MG63 (cell line): ENCODE measurements around the gene KRTAP4-4. TPM values are rescaled to one million over a fixed set of nuclear protein-coding genes. Genes with fewer than 3 reads are reported as not detected.
"Not testable (repeated sequence)": the region's sequence is repeated elsewhere in the genome, so short reads cannot be mapped to it uniquely, and the experiment has no call there.

Experiments used
- DNase-seq: peaks from one replicate; pipeline ENCODE4 v3.0.0-alpha.2; 2020
- H3K27me3 ChIP-seq: fragments of 250-450 bp; sonication (Bioruptor Pico); 2 replicates; pipeline ENCODE4 v1.5.1; 2020; ENCODE audit warnings: mild to moderate bottlenecking, moderate library complexity
- H3K36me3 ChIP-seq: fragments of 250-450 bp; sonication (Bioruptor Pico); 2 replicates; pipeline ENCODE4 v1.5.1; 2020; ENCODE audit warnings: mild to moderate bottlenecking, moderate library complexity
- H3K4me3 ChIP-seq: fragments of 250-450 bp; sonication (Bioruptor Pico); 2 replicates; pipeline ENCODE4 v1.5.1; 2020; ENCODE audit warnings: mild to moderate bottlenecking, moderate library complexity
- H3K9me3 ChIP-seq: fragments of 250-450 bp; sonication (Bioruptor Pico); 2 replicates; pipeline ENCODE4 v1.5.1; 2020; ENCODE audit warnings: mild to moderate bottlenecking, moderate library complexity
- total RNA-seq: library from RNA; depleted of rRNA; stranded (reverse); fragments of >200 nt; shearing (Covaris generic); gene quantifications from 2 replicates; pipeline ENCODE4 v1.2.3, GENCODE V29; 2014; ENCODE audit warnings: low replicate concordance

KRTAP4-4 gene
- total RNA-seq, 1 experiment from 2014 or later, result not detected

DNA sequence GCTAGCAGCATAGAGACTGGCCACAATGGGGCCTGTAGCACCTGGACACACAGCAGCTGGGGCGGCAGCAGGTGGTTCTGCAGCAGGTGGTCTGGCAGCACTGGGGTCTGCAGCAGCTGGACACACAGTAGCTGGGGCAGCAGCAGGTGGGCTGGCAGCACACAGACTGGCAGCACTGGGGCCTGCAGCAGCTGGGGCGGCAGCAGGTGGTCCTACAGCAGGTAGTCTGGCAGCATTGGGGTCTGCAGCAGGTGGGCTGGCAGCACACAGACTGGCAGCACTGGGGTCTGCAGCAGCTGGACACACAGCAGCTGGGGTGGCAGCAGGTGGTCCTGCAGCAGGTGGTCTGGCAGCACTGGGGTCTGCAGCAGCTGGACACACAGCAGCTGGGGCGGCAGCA lies 358 bp downstream of the KRTAP4-4 start:
- not testable (repeated sequence) for H3K9me3 ChIP-seq, H3K4me3 ChIP-seq, H3K27me3 ChIP-seq, H3K36me3 ChIP-seq, DNase-seq

DNA sequence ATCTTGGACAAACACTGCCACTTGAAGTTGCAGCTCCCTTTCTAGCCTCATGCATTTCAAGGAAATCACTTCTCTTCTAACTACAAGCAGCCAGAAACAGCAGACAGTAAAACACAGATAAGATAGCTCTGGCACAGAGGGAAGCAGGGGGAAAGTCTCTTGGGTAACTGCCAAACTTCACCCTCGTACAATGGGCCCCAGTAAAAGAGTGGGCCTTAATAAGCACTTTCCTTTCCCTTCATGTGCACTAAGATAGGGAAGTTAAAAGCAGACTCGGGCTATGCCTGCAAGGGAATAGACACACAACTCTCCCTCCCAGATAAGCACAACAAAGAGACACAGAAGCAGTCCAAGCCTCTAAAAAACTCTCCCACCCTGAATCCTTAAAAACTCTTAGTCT lies 6.7 kb downstream of the KRTAP4-4 start:
- Histone ChIP-seq H3K36me3 (no peaks in the 10 kb centered on the region), H3K4me3 (no peak overlapping the region), H3K27me3 (no peaks in the 10 kb centered on the region), H3K9me3 (peaks cover 3% of the 10 kb centered on the region)
- no peak for DNase-seq

DNA sequence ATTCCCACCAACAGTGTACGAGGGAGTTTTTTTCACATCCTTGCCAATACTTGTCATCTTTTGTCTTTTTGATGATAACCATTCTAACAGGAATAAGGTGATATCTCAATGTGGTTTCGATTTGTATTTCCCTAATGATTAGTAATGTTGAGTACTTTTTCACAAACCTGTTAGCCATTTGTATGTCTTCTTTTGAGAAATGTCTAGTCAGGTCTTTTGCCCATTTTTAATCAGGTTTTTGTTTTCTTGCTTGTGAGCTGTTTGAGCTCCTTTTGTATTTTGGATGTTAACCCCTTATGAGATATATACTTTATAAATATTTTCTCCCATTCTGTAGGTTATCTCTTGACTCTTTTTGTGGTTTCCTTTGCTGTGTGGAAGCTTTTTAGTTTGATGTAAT lies 9.0 kb downstream of the KRTAP4-4 start:
- no peak for DNase-seq
- no peaks in the 10 kb centered on the region for H3K36me3 ChIP-seq
- no peak overlapping the region for H3K4me3 ChIP-seq
- H3K27me3 ChIP-seq, result no peaks in the 10 kb centered on the region
- peaks cover 2% of the 10 kb centered on the region; the same call in 1 of the 2 replicates for H3K9me3 ChIP-seq

DNA sequence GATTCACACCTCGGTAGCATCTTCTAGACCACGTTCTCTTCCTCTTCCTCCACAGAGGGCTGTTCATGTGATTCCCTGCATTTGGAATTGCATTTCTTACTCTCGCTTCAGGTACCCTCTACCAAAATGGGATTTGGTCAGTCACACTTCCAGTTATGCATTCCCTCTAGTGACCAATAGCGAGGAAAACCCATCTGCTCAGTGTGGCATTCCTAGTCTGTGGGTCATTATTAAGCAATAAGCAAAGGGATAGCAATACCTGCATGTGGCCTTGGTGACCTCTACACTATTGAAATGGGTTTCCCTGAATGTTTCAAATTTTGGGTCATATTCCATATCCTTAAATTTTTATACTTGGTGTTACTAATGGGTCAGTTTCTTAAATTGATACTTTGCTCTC lies 10.5 kb downstream of the KRTAP4-4 start:
- no peaks in the 10 kb centered on the region for H3K36me3 ChIP-seq
- DNase-seq, result no peak
- H3K4me3 ChIP-seq, result no peak overlapping the region
- H3K9me3 ChIP-seq, result no peaks in the 10 kb centered on the region
- no peaks in the 10 kb centered on the region for H3K27me3 ChIP-seq

DNA sequence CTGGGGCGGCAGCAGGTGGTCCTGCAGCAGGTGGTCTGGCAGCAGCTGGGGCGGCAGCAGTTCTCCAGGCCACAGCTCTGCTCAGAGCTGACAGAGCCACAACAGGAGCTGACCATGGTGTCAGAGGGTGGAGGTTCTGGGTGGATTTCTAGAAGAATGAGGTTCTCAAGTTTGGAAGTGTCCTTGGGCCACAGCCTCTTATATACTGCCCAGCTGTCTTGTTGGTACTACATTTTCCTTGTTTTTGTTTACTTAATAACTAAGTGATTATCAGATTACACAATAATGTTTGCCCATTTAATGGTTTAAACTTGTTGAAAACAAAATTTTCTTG lies 10.9 kb downstream of the KRTAP4-4 start, which contains the start of gene KRTAP4-5:
TSS of gene KRTAP4-5 (minus strand) at position 174 of the 334 bp plus-strand sequence. CDS start at position 116, 58 bp downstream.
- no peak for DNase-seq
- H3K4me3 ChIP-seq, result no peak within 1 kb of the TSS
- no peaks in the 10 kb centered on the region for H3K27me3 ChIP-seq
- no peaks in the 10 kb centered on the region for H3K36me3 ChIP-seq
- H3K9me3 ChIP-seq, result no peaks in the 10 kb centered on the region; the same call in 1 of the 2 replicates

DNA sequence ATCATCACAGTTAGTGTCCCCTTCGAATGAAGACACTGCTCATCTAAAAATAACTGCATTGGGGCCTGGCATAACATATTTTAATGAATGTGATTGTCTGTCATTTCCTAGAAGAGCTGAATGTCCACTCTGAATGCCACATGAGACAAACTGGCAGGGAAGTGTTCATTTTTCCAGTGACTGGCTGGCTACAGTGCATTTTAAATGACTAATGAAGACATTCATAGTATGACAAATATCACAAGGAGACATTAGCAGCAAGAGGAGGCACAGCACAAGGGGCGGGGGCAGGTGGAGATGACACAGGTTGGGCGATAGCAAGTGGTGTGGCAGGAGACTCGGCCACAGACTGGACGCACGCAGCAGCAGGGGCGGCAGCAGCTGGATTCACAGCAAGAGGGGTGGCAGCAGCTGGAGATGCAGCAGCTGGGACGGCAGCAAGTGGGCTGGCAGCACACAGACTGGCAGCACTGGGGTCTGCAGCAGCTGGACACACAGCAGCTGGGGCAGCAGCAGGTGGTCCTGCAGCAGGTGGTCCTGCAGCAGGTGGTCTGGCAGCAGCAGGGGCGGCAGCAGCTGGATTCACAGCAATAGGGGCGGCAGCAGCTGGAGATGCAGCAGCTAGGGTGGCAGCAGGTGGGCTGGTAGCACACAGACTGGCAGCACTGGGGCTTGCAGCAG lies 11.4 kb downstream of the KRTAP4-4 start:
- not testable (repeated sequence) for H3K27me3 ChIP-seq, H3K9me3 ChIP-seq, H3K36me3 ChIP-seq, DNase-seq, H3K4me3 ChIP-seq

DNA sequence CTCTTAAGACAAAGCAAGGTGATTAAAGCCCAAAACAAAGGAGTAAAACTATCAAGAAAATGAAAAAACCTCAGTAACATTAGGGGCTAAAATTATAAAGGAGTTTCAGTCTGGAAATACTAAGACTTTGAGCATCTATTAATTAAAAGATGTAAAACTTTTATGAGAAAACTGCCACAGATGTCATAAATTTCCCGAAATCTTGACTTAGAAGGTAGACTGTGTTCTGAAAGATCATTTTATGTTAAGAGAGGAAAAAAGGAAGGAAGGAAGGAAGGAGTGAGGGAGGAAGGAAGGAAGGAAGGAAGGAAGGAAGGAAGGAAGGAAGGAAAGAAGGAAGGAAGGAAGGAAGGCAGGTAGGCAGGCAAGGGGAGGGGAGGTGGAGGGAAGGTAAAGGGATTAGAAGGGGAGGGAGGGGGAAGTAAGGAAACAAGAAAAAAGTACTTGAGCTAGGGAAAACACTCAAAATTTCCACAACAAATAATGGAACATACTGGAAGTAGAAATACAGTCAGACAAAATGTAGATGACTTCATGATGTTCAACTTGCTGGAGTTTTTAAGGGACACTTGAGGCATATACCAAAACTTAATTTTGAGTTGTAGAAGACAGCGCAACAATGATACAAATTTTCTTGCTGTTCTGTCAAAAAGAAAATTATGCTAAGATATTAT lies 12.9 kb downstream of the KRTAP4-4 start:
- Histone ChIP-seq H3K36me3 (no peaks in the 10 kb centered on the region), H3K4me3 (no peak overlapping the region), H3K9me3 (peaks cover 15% of the 10 kb centered on the region), H3K27me3 (no peaks in the 10 kb centered on the region)
- no peak for DNase-seq

DNA sequence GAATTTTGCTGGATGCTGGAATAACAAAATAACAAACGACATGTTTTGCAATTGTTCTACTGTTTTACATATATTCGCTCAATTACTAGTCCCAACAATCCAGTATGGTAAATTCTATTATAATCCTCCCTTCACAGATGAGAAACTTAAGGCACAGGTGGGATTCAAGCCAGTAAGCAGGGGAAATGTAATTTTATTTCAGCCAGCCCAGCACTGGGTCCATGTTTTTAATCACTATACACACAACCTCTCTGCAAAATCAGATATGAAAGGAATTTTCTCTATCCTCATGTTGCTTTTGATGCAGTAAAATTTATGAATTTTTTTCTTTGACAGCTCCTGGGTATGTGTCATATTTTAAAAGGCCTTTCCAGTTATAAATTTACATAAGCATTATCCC lies 15.3 kb downstream of the KRTAP4-4 start:
- H3K27me3 ChIP-seq, result no peaks in the 10 kb centered on the region
- H3K9me3 ChIP-seq, result peaks cover 23% of the 10 kb centered on the region
- no peaks in the 10 kb centered on the region for H3K36me3 ChIP-seq
- H3K4me3 ChIP-seq, result no peak overlapping the region
- DNase-seq, result no peak

DNA sequence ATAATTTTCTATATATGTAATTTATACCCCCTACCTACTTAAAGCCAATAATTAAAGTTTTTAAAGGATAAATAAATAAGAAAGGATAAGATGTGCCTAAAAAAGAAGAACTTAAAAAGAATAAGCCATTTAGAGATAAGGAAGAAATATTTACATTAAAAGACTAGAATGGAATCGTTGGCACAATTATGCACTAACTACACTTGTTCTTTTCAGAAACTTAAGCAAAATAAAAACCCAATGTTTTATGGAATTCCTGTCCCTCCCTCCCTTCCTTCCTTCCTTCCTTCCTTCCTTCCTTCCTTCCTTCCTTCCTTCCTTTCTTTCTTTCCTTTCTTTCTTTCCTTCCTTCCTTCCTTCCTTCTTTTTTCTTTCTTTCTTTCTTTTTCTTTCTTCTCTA lies 15.7 kb downstream of the KRTAP4-4 start:
- DNase-seq, result no peak
- no peaks in the 10 kb centered on the region for H3K27me3 ChIP-seq
- H3K4me3 ChIP-seq, result no peak overlapping the region
- no peaks in the 10 kb centered on the region for H3K36me3 ChIP-seq
- H3K9me3 ChIP-seq, result peaks cover 25% of the 10 kb centered on the region

DNA sequence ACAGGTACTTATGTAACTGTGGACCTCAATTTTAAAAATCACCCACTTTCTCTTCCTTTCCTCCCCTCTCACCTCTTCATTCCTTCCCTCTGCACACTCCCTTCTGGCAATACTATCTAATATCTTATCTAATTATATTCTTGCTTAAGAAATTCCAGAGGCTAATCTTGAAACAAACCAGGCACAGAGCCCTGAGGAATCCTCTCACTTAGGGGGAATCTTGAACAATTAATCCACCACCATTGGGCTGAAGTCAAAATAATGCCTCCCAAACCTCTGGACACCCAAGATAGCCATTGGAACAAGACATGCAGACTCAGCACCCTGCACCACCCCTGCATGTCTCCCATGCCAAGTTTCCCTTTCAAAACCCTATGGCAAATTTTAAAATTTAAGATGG lies 19.2 kb downstream of the KRTAP4-4 start:
- DNase-seq, result no peak
- Histone ChIP-seq H3K27me3 (no peaks in the 10 kb centered on the region), H3K36me3 (no peaks in the 10 kb centered on the region), H3K4me3 (no peak overlapping the region), H3K9me3 (peaks cover 47% of the 10 kb centered on the region)

DNA sequence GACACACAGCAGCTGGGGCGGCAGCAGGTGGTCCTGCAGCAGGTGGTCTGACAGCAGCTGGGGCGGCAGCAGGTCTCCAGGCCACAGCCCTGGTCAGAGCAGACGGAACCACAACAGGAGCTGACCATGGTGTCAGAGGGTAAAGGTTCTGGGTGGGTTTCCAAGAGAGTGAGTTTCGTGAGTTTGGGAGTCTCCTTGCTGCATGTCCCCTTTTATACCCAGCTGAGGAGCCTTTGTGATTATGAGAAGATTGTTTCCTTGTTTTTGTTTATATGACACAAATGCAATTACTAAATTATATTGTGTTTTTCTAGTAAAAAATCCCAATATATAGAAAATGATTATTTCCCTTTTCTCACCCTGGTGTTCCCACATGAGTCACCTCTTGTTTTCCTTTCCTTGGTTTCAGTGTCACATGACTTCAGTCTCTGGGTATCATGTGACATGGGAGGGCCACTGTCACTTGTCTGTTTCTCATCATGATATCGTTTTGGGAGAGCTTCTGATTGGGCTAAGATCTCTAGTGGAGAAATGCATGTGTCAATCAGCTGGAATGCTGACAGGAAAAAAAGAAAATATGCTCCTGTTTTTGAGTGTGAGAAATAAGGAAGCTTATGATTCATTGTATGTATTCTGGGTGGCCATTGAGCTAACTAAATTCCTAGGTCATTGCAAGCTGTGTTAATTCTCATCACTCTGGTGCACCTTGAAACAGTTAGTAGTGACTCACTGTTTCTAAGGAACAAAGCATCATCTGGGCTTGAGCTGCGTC lies 20.0 kb downstream of the KRTAP4-4 start, which contains the start of gene KRTAP4-6:
TSS of gene KRTAP4-6 (minus strand) at position 185 of the 772 bp plus-strand sequence. CDS start at position 128, 57 bp downstream.
- Histone ChIP-seq H3K9me3 (peaks cover 48% of the 10 kb centered on the region), H3K36me3 (no peaks in the 10 kb centered on the region), H3K27me3 (no peaks in the 10 kb centered on the region), H3K4me3 (no peak within 1 kb of the TSS)
- DNase-seq, result no peak

DNA sequence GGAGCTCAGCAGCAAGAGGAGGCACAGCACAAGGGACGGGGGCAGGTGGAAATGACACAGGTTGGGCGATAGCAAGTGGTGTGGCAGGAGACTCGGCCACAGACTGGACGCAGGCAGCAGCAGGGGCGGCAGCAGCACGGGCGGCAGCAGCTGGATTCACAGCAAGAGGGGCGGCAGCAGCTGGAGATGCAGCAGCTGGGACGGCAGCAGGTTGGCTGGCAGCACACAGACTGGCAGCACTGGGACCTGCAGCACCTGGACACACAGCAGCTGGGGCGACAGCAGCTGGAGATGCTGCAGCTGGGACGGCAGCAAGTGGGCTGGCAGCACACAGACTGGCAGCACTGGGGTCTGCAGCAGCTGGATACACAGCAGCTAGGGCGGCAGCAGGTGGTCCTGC lies 20.7 kb downstream of the KRTAP4-4 start:
- not testable (repeated sequence) for DNase-seq, H3K4me3 ChIP-seq, H3K27me3 ChIP-seq, H3K36me3 ChIP-seq
- peaks cover 48% of the 10 kb centered on the region for H3K9me3 ChIP-seq

DNA sequence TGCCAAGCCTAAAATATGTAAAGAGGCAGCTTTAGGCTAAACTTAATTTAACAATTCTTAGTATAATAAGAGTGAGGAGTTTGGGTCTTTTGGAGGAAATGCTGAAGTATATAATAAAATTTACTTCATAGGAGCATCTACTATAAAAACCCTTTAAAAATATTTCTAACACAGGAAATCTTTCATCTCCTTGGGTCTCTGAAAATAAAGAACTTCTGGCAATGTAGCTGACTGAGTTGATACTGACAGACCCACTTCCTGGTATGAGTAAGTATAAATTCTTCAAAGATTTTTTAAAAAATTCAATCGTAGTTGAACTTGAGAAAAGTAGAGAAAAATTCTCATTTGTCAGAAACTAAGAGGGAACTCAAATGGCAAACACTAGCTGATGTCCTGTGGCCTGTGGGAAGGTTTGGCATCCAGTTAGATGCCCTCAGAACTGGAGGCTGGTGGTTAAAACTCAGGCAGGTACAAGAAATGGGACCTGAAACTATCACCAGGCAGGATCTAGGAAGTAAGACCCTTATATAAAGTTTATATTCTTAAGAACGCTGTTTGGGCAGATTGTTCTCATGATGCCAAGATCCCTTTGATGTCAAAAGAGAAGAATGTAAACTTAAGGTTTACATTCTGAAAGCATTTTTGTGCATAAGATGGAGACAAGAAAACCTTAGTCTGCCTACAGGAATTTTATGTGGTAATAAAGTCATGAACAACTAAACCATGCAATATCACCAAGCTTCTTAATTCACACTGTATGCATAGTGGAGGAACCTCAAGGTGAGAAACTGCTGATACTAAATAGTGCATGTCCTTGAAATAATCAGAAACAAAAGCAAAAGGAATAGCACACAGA lies 26.4 kb downstream of the KRTAP4-4 start:
- no peak for DNase-seq

DNA sequence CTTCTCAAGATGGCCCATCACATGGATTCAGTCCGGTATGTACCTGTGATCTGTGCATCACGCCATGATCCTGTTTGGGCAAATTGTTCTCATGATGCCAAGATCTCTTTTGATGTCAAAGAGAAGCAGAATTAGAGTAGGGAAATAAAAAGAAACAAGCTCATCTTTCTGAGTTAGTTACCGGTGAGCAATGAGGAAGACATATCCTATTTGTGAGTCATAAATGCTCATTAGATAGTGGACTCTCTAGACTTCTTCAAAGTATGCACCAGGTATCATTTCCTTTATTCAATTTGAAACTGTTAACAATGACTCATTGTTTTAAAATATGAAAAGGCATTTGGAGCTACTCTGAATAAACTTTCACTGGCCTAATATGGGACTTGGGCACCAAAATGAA lies 28.6 kb downstream of the KRTAP4-4 start:
- Histone ChIP-seq H3K9me3 (peaks cover 12% of the 10 kb centered on the region), H3K27me3 (no peaks in the 10 kb centered on the region), H3K4me3 (no peak overlapping the region), H3K36me3 (no peaks in the 10 kb centered on the region)
- DNase-seq, result no peak

More for the DNA sequence above, 26.4 kb downstream of the KRTAP4-4 start:
- Histone ChIP-seq H3K36me3 (no peaks in the 10 kb centered on the region), H3K9me3 (peaks cover 23% of the 10 kb centered on the region), H3K27me3 (no peaks in the 10 kb centered on the region), H3K4me3 (no peak overlapping the region)

DNA sequence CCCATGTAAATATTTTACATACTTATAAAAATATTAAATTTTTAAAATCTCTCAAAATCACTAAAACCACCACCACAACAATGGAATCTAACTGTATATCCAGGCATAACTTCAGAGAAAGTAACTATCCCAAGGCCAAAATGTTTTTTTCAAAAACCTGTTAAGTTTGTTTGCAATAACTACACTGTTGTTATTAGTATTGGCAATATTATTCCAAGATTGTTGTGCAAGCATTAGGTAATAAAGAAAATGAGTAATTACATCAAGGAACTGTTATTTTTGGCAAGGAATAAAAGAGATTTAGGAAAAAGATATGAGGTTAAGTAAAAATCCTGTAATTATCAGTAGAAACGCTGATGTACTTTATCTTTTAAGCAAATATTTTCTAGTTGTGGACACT lies 33.2 kb downstream of the KRTAP4-4 start:
- peaks cover 15% of the 10 kb centered on the region for H3K9me3 ChIP-seq
- no peaks in the 10 kb centered on the region for H3K27me3 ChIP-seq
- H3K4me3 ChIP-seq, result no peak overlapping the region
- no peaks in the 10 kb centered on the region for H3K36me3 ChIP-seq
- no peak for DNase-seq

DNA sequence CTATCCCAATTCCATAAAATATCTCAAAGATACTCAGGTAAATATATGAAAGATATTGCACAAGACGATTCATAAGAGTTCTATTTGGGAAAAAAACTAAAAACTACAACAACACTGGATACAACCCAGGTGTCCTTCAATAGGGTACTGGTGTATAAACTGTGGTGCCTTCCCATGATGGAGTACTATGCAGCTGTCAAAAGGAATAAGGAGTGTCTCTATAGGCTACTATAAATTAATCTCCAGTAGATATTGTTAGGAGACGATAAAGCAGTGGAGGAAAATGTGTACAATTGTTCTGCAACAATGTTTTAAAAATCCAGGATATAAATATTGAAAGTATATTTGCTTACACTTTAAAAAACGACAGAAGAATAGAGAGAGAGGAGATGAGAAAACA lies 34.1 kb downstream of the KRTAP4-4 start:
- no peak for DNase-seq

DNA sequence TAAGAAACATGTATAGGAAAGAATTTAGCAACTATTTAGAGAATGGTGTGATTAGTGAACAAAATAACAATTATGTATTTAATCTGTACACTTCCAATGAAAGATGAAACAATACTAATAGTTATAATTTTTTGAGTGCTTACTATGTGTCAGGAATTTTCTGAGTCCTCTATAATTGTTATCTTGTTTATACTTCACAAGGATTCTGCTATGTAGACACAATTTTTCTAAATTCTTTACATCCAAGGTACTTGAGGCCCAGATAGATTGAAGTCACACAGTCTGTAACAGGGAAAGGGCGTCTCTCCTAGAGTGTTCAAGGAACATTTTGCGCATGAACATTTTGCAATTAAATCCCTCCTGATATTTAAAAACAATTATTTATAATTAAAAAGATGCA lies 35.5 kb downstream of the KRTAP4-4 start:
- Histone ChIP-seq H3K9me3 (peaks cover 12% of the 10 kb centered on the region), H3K27me3 (no peaks in the 10 kb centered on the region), H3K4me3 (no peak overlapping the region), H3K36me3 (no peaks in the 10 kb centered on the region)
- no peak for DNase-seq

More for the DNA sequence above, 34.1 kb downstream of the KRTAP4-4 start:
- H3K27me3 ChIP-seq, result no peaks in the 10 kb centered on the region
- H3K36me3 ChIP-seq, result no peaks in the 10 kb centered on the region
- H3K9me3 ChIP-seq, result peaks cover 15% of the 10 kb centered on the region
- H3K4me3 ChIP-seq, result no peak overlapping the region
